ENCODE data around the gene GIPR. TPM values are rescaled to one million over a fixed set of nuclear protein-coding genes. Genes with fewer than 3 reads are reported as not detected.

The GIPR gene
- total RNA-seq, 1 experiment from 2014 or later = 0.61 TPM

GRCh38 chr19:45687599-45687998, 19.6 kb downstream of the GIPR start:
- peaks cover 0 to 14% of the 10 kb centered on the region in 2 experiments; a peak in 3 of 4 replicates for H3K4me1 Mint-ChIP-seq
- Histone ChIP-seq H4K5ac (ENCODE audit: insufficient read length, low read depth, low read length) (no peak overlapping the region), H3T11ph (ENCODE audit: low read length) (no peak overlapping the region), H2BK12ac (ENCODE audit: insufficient read length, low read depth, low read length) (no peak overlapping the region), H3K27me3 (ENCODE audit: insufficient read depth, low read length) (no peaks in the 10 kb centered on the region), H3K27ac (ENCODE audit: insufficient read length, low read depth, low read length) (no peak overlapping the region), H2BK15ac (ENCODE audit: low read depth, low read length) (no peak overlapping the region), H4K8ac (replicated peaks; ENCODE audit: insufficient read length, low read depth, low read length) (no peak overlapping the region), H3K79me2 (ENCODE audit: insufficient read depth, low read length) (peaks cover 1% of the 10 kb centered on the region; the same call in 1 of the 2 replicates), H3K9ac (ENCODE audit: extremely low read depth, insufficient read length, low read length) (no peak overlapping the region), H2AFZ (ENCODE audit: low read length) (no peak overlapping the region), H3K9me3 (ENCODE audit: control insufficient read depth, low read depth, low read length) (no peaks in the 10 kb centered on the region), H3K18ac (ENCODE audit: insufficient read length, low read depth, low read length) (no peak overlapping the region), H2BK120ac (ENCODE audit: low read depth, low read length, poor library complexity, severe bottlenecking) (no peak overlapping the region), H4K91ac (ENCODE audit: insufficient read length, low read depth, low read length) (no peak overlapping the region), H3K56ac (ENCODE audit: insufficient read length, low read depth, low read length) (no peak overlapping the region), H3K23ac (ENCODE audit: insufficient read length, low read depth, low read length) (no peak overlapping the region), H3K4me1 (ENCODE audit: insufficient read depth, low read length) (no peaks in the 10 kb centered on the region; the same call in 1 of the 2 replicates), H2BK20ac (ENCODE audit: low read depth, low read length, poor library complexity, severe bottlenecking) (no peak overlapping the region), H3K14ac (ENCODE audit: insufficient read depth, low read length) (no peak overlapping the region), H3K79me1 (ENCODE audit: insufficient read depth, low read depth, low read length, poor library complexity, severe bottlenecking) (no peaks in the 10 kb centered on the region), H3K23me2 (ENCODE audit: insufficient read length, low read depth, low read length, poor library complexity, severe bottlenecking) (peaks cover under 1% of the 10 kb centered on the region), H2AK5ac (ENCODE audit: insufficient read length, low read length) (no peak overlapping the region), H2BK5ac (ENCODE audit: insufficient read length, low read length) (no peak overlapping the region), H3K4ac (ENCODE audit: low read depth, low read length) (no peak overlapping the region), H4K20me1 (ENCODE audit: control insufficient read depth, insufficient read depth, insufficient read length) (no peaks in the 10 kb centered on the region), H3K4me2 (ENCODE audit: insufficient read depth, insufficient read length, low read length) (no peak overlapping the region)
- no peak for DNase-seq
- WGBS (ENCODE audit: extremely low coverage, insufficient read length, low lambda C conversion rate) = no CpG with 5 or more reads among the region's 9 CpGs
- no peak overlapping the region for H3K27ac Mint-ChIP-seq
- TF ChIP-seq, protein P1, sequence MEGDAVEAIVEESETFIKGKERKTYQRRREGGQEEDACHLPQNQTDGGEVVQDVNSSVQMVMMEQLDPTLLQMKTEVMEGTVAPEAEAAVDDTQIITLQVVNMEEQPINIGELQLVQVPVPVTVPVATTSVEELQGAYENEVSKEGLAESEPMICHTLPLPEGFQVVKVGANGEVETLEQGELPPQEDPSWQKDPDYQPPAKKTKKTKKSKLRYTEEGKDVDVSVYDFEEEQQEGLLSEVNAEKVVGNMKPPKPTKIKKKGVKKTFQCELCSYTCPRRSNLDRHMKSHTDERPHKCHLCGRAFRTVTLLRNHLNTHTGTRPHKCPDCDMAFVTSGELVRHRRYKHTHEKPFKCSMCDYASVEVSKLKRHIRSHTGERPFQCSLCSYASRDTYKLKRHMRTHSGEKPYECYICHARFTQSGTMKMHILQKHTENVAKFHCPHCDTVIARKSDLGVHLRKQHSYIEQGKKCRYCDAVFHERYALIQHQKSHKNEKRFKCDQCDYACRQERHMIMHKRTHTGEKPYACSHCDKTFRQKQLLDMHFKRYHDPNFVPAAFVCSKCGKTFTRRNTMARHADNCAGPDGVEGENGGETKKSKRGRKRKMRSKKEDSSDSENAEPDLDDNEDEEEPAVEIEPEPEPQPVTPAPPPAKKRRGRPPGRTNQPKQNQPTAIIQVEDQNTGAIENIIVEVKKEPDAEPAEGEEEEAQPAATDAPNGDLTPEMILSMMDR (conservative IDR thresholded peaks at IDR 0.05) = no peak
- H3K27me3 Mint-ChIP-seq (ENCODE audit: low read depth) = peaks cover 2% of the 10 kb centered on the region; the same call in 1 of the 2 replicates
- H3K4me3 Mint-ChIP-seq = no peak overlapping the region
- H3K36me3 Mint-ChIP-seq (ENCODE audit: insufficient read depth in 1 of 3, low read depth in 3 of 3) = peaks cover 39 to 55% (median 49%) of the 10 kb centered on the region in 3 experiments
- H3K9me3 Mint-ChIP-seq = peaks cover 0 to 5% of the 10 kb centered on the region in 2 experiments; a peak in 2 of 5 replicates

All from H9 (cell line).